ENCODE data around the gene TLK1. TPM values are rescaled to one million over a fixed set of nuclear protein-coding genes. Genes with fewer than 3 reads are reported as not detected.

The TLK1 gene
- total RNA-seq, 1 donor from 2014 or later = 50.2 TPM

DNA sequence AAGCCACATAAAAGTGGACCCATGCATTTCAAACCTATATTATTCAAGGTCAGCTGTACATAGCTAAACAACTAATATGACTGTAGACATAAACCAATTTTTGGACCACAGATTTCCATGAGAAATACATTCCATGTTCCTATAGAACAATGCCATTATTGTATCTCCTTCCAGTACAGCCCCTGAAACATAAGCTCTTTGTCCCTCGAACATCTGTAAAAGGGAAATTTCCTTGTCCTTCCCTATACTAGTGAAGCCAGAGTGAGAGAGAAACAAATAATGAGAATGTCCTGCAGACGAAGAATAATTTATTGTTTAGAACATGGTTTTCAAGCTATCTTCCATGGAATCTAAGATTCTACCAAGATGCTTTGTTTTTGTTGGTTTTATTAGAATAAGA lies 156.3 kb downstream of the TLK1 start:
- Mint-ChIP-seq H3K4me3 (ENCODE audit: unreplicated experiment) (no peak overlapping the region), H3K9me3 (ENCODE audit: unreplicated experiment) (no peaks in the 10 kb centered on the region), H3K27ac (ENCODE audit: unreplicated experiment) (no peak overlapping the region), H3K27me3 (ENCODE audit: low read depth, unreplicated experiment) (no peaks in the 10 kb centered on the region), H3K4me1 (ENCODE audit: low read depth, unreplicated experiment) (no peaks in the 10 kb centered on the region), H3K36me3 (ENCODE audit: low read depth, unreplicated experiment) (peaks cover 8% of the 10 kb centered on the region)
- Histone ChIP-seq H3K4me1 (ENCODE audit: insufficient read depth, low read length) (no peaks in the 10 kb centered on the region), H3K9me3 (ENCODE audit: insufficient read depth, low read depth, low read length) (no peaks in the 10 kb centered on the region), H3K27me3 (ENCODE audit: insufficient read depth, low read length) (no peaks in the 10 kb centered on the region), H4K20me1 (ENCODE audit: insufficient read depth, low read length) (no peaks in the 10 kb centered on the region), H3K27ac (ENCODE audit: low read depth, low read length) (no peak overlapping the region), H2AFZ (ENCODE audit: low read depth, low read length) (no peak overlapping the region), H3K4me3 (ENCODE audit: insufficient read depth, low read depth, low read length) (no peak overlapping the region), H3K36me3 (ENCODE audit: insufficient read depth, low read length) (peaks cover 24% of the 10 kb centered on the region), H3K79me2 (ENCODE audit: insufficient read depth, low read length) (no peaks in the 10 kb centered on the region), H3K9ac (ENCODE audit: low read length) (no peak overlapping the region), H3K4me2 (ENCODE audit: low read length) (no peak overlapping the region)
- FAIRE-seq (no peak), DNase-seq (ENCODE audit: low read depth) (no peak)
- TF ChIP-seq, protein P1, sequence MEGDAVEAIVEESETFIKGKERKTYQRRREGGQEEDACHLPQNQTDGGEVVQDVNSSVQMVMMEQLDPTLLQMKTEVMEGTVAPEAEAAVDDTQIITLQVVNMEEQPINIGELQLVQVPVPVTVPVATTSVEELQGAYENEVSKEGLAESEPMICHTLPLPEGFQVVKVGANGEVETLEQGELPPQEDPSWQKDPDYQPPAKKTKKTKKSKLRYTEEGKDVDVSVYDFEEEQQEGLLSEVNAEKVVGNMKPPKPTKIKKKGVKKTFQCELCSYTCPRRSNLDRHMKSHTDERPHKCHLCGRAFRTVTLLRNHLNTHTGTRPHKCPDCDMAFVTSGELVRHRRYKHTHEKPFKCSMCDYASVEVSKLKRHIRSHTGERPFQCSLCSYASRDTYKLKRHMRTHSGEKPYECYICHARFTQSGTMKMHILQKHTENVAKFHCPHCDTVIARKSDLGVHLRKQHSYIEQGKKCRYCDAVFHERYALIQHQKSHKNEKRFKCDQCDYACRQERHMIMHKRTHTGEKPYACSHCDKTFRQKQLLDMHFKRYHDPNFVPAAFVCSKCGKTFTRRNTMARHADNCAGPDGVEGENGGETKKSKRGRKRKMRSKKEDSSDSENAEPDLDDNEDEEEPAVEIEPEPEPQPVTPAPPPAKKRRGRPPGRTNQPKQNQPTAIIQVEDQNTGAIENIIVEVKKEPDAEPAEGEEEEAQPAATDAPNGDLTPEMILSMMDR (IDR thresholded peaks at IDR 0.05; ENCODE audit: insufficient read depth, low read depth, low read length) = no peak
- TF ChIP-seq EZH2 (IDR thresholded peaks at IDR 0.05; ENCODE audit: insufficient read depth, low read length) = no peak

DNA sequence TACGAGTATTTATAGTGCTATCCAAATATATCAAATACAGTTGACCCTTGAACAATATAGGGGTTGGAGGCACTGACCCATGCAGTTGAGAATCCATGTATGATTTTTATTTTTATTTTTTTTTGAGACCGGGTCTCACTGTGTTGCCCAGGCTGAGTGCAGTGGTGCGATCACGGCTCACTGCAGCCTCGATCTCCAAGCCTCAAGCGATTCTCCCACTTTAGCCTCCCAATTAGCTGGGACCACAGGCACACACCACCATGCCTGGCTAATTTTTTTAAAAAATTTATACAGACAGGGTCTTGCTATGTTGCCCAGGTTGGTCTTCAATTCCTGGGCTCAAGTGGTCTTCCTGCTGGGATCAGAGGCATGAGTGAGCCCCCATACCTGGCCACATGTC lies 161.0 kb downstream of the TLK1 start:
- Mint-ChIP-seq H3K4me1 (ENCODE audit: low read depth, unreplicated experiment) (no peaks in the 10 kb centered on the region), H3K4me3 (ENCODE audit: unreplicated experiment) (no peak overlapping the region), H3K27ac (ENCODE audit: unreplicated experiment) (no peak overlapping the region), H3K27me3 (ENCODE audit: low read depth, unreplicated experiment) (no peaks in the 10 kb centered on the region), H3K9me3 (ENCODE audit: unreplicated experiment) (no peaks in the 10 kb centered on the region), H3K36me3 (ENCODE audit: low read depth, unreplicated experiment) (peaks cover 13% of the 10 kb centered on the region)
- Histone ChIP-seq H3K79me2 (ENCODE audit: insufficient read depth, low read length) (no peaks in the 10 kb centered on the region), H3K4me2 (ENCODE audit: low read length) (no peak overlapping the region), H3K9ac (ENCODE audit: low read length) (no peak overlapping the region), H3K27me3 (ENCODE audit: insufficient read depth, low read length) (no peaks in the 10 kb centered on the region), H3K36me3 (ENCODE audit: insufficient read depth, low read length) (peaks cover 11% of the 10 kb centered on the region), H2AFZ (ENCODE audit: low read depth, low read length) (no peak overlapping the region), H4K20me1 (ENCODE audit: insufficient read depth, low read length) (peaks cover 4% of the 10 kb centered on the region), H3K4me1 (ENCODE audit: insufficient read depth, low read length) (no peaks in the 10 kb centered on the region), H3K4me3 (ENCODE audit: insufficient read depth, low read depth, low read length) (no peak overlapping the region), H3K27ac (ENCODE audit: low read depth, low read length) (no peak overlapping the region), H3K9me3 (ENCODE audit: insufficient read depth, low read depth, low read length) (no peaks in the 10 kb centered on the region)
- FAIRE-seq (no peak), DNase-seq (ENCODE audit: low read depth) (no peak)
- TF ChIP-seq, protein P1 (IDR thresholded peaks at IDR 0.05; ENCODE audit: insufficient read depth, low read depth, low read length) = no peak
- no peak for TF ChIP-seq EZH2 (IDR thresholded peaks at IDR 0.05; ENCODE audit: insufficient read depth, low read length)

DNA sequence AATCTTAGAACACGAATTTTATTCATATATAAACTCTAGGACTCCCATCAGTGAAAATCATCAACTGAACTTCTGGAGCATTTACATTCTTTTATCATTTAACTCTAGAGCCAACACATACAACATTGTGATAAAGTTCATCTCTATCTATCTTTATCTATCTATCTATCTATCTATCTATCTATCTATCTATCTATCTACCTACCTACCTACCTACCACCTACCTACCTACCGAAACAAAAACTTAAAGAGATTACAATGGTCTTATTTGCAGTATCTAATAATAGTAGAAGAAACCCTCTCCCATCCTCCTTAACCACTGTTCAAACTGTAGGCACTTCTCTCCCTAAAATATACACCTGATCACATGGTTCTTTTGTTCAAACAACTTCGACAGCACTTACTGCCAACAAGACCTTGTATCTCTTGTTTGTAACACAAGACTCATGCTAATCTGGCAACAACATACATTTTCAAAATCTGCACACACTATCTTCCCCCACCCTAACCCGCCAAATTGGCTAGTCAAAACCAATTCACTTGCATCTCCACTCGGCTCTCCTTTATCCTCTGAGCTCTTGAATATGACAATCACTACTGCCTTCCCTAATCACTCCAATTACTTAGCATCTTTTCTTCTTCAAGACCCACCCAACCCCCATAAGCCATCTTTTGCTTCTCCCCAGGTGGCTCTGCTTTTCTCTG lies 162.6 kb downstream of the TLK1 start:
- no peak for DNase-seq (ENCODE audit: low read depth)
- Histone ChIP-seq H2AFZ (ENCODE audit: low read depth, low read length) (no peak overlapping the region), H3K36me3 (ENCODE audit: insufficient read depth, low read length) (peaks cover 12% of the 10 kb centered on the region), H3K4me3 (ENCODE audit: insufficient read depth, low read depth, low read length) (no peak overlapping the region), H3K4me1 (ENCODE audit: insufficient read depth, low read length) (no peaks in the 10 kb centered on the region), H3K4me2 (ENCODE audit: low read length) (no peak overlapping the region), H3K9ac (ENCODE audit: low read length) (no peak overlapping the region), H3K9me3 (ENCODE audit: insufficient read depth, low read depth, low read length) (no peaks in the 10 kb centered on the region), H3K27ac (ENCODE audit: low read depth, low read length) (no peak overlapping the region), H4K20me1 (ENCODE audit: insufficient read depth, low read length) (peaks cover 4% of the 10 kb centered on the region), H3K27me3 (ENCODE audit: insufficient read depth, low read length) (no peaks in the 10 kb centered on the region), H3K79me2 (ENCODE audit: insufficient read depth, low read length) (no peaks in the 10 kb centered on the region)
- Mint-ChIP-seq H3K27ac (ENCODE audit: unreplicated experiment) (no peak overlapping the region), H3K4me1 (ENCODE audit: low read depth, unreplicated experiment) (no peaks in the 10 kb centered on the region), H3K36me3 (ENCODE audit: low read depth, unreplicated experiment) (peaks cover 13% of the 10 kb centered on the region), H3K9me3 (ENCODE audit: unreplicated experiment) (no peaks in the 10 kb centered on the region), H3K4me3 (ENCODE audit: unreplicated experiment) (no peak overlapping the region), H3K27me3 (ENCODE audit: low read depth, unreplicated experiment) (no peaks in the 10 kb centered on the region)
- FAIRE-seq = no peak
- TF ChIP-seq, protein P1 (IDR thresholded peaks at IDR 0.05; ENCODE audit: insufficient read depth, low read depth, low read length) = no peak
- no peak for TF ChIP-seq EZH2 (IDR thresholded peaks at IDR 0.05; ENCODE audit: insufficient read depth, low read length)

Measured in astrocyte (in vitro differentiated cells and primary cell).